Liver (tissue), 9 donors: ENCODE results near the gene TAAR9. TPM values are rescaled to one million over a fixed set of nuclear protein-coding genes. Genes with fewer than 3 reads are reported as not detected.

Source experiments
- DNase-seq: peaks from one replicate; pipeline ENCODE4 v3.0.0-alpha.2; 2017; ENCODE audit warnings: low spot score
- H3K27ac ChIP-seq, 2 donors: one replicate each; pipeline ENCODE4 v1.7.0; 2013; ENCODE audit warnings: inconsistent platforms in 2 of 2, low read length in 2 of 2, control low read depth in 1 of 2, low read depth in 1 of 2, mild to moderate bottlenecking in 1 of 2
- H3K27me3 ChIP-seq, 4 donors: one replicate each; pipeline versions ENCODE4 v1.6.1 to v1.7.0; 2013; ENCODE audit warnings: low read length in 3 of 4, inconsistent platforms in 1 of 4, mild to moderate bottlenecking in 1 of 4, moderate library complexity in 1 of 4; ENCODE audit not compliant: control insufficient read depth in 4 of 4, insufficient read depth in 4 of 4
- H3K36me3 ChIP-seq, 4 donors: one replicate each; pipeline versions ENCODE4 v1.6.1 to v1.7.0; 2013; ENCODE audit warnings: low read length in 3 of 4, mild to moderate bottlenecking in 3 of 4, low read depth in 1 of 4, moderate library complexity in 1 of 4; ENCODE audit not compliant: control insufficient read depth in 4 of 4, insufficient read depth in 3 of 4
- H3K4me1 ChIP-seq, 4 donors: one replicate each; pipeline versions ENCODE4 v1.6.1 to v1.7.0; 2013; ENCODE audit warnings: low read length in 3 of 4, mild to moderate bottlenecking in 3 of 4, moderate library complexity in 1 of 4; ENCODE audit not compliant: control insufficient read depth in 4 of 4, insufficient read depth in 4 of 4
- H3K4me3 ChIP-seq, 3 donors: one replicate each; pipeline versions ENCODE4 v1.6.1 to v1.7.0; 2013; ENCODE audit warnings: low read length in 3 of 3, control low read depth in 1 of 3, low read depth in 1 of 3, mild to moderate bottlenecking in 1 of 3
- H3K9ac ChIP-seq, 2 donors: one replicate each; pipeline ENCODE4 v1.7.0; 2013; ENCODE audit warnings: low read length in 2 of 2, mild to moderate bottlenecking in 2 of 2, moderate library complexity in 2 of 2, control low read depth in 1 of 2, low read depth in 1 of 2
- H3K9me3 ChIP-seq, 4 donors: one replicate each; pipeline versions ENCODE4 v1.6.1 to v1.7.0; 2013; ENCODE audit warnings: low read length in 3 of 4; ENCODE audit not compliant: control insufficient read depth in 4 of 4
- EGR1 ChIP-seq, 2 donors: IDR thresholded peaks; 2 replicates each; pipeline ENCODE4 v1.6.1; 2016 to 2018; ENCODE audit warnings: antibody characterized with exemption in 2 of 2, low read depth in 2 of 2
- FOXA1 ChIP-seq: IDR thresholded peaks from 2 replicates; pipeline ENCODE4 v1.6.1; 2016; ENCODE audit warnings: antibody characterized with exemption
- FOXA2 ChIP-seq: IDR thresholded peaks from 2 replicates; pipeline ENCODE4 v1.6.1; 2016; ENCODE audit warnings: antibody characterized with exemption
- HNF4A ChIP-seq, 2 donors: conservative IDR thresholded peaks; 2 replicates each; pipeline ENCODE4 v1.6.1; 2016; ENCODE audit warnings: antibody characterized with exemption in 2 of 2, mild to moderate bottlenecking in 2 of 2
- HNF4G ChIP-seq: IDR thresholded peaks from 2 replicates; pipeline ENCODE4 v1.6.1; 2016; ENCODE audit warnings: antibody characterized with exemption
- JUND ChIP-seq, 2 donors: IDR thresholded peaks; 2 replicates each; pipeline ENCODE4 v1.6.1; 2016; ENCODE audit warnings: antibody characterized with exemption in 2 of 2
- NR2F2 ChIP-seq: IDR thresholded peaks from 2 replicates; pipeline ENCODE4 v1.6.1; 2016; ENCODE audit warnings: antibody characterized with exemption
- RAD21 ChIP-seq, 2 donors: IDR thresholded peaks; 2 replicates each; pipeline ENCODE4 v1.6.1; 2016; ENCODE audit warnings: antibody characterized with exemption in 2 of 2, mild to moderate bottlenecking in 2 of 2
- RXRA ChIP-seq, 2 donors: IDR thresholded peaks; 2 replicates each; pipeline ENCODE4 v1.6.1; 2017 to 2018; ENCODE audit warnings: antibody characterized with exemption in 2 of 2, mild to moderate bottlenecking in 1 of 2
- SP1 ChIP-seq: IDR thresholded peaks from 2 replicates; pipeline ENCODE4 v1.6.1; 2018; ENCODE audit warnings: antibody characterized with exemption, mild to moderate bottlenecking
- TAF1 ChIP-seq: conservative IDR thresholded peaks from 2 replicates; pipeline ENCODE4 v1.6.1; 2016; ENCODE audit warnings: antibody characterized with exemption, mild to moderate bottlenecking
- YY1 ChIP-seq: IDR thresholded peaks from 2 replicates; pipeline ENCODE4 v1.6.1; 2016; ENCODE audit warnings: antibody characterized with exemption, mild to moderate bottlenecking
- WGBS: extraction: QIAGEN DNeasy Blood & Tissue Kit; methylation state at CpG from one replicate; pipeline ENCODE4 v1.1.7; 2013; 5-methylcytosine and 5-hydroxymethylcytosine counted together
- polyA plus RNA-seq, 2 donors: library from polyadenylated mRNA; stranded (reverse) in 1 of 2; unstranded in 1 of 2; fragments of 200-250 nt in 1 of 2; fragments of >200 nt in 1 of 2; fragmentation: Nextera tagmentation in 1 of 2; extraction: Ambion mirVana in 1 of 2; gene quantifications; one replicate each; pipeline versions ENCODE4 v1.2.1 to v1.2.3, GENCODE V29; 2013 to 2015
- total RNA-seq, 2 donors: library from RNA; depleted of rRNA; stranded (reverse); fragments of >200 nt; gene quantifications; one replicate each; pipeline ENCODE4 v1.2.3, GENCODE V29; 2014
- TF ChIP-seq, protein P1 (sequence below): fragments of 150-350 bp; IDR thresholded peaks from 2 replicates; pipeline ENCODE4 v1.5.1; 2017; ENCODE audit warnings: improper control_type of control experiment, low read depth, low read length; ENCODE audit not compliant: missing input control
- TF ChIP-seq, protein P2 (sequence below): IDR thresholded peaks from 2 replicates; pipeline ENCODE4 v1.6.1; 2016; ENCODE audit warnings: antibody characterized with exemption
- TF ChIP-seq, protein P3 (sequence below): IDR thresholded peaks from 2 replicates; pipeline ENCODE4 v1.6.1; 2016; ENCODE audit warnings: antibody characterized with exemption, mild to moderate bottlenecking
- TF ChIP-seq, protein P4 (sequence below): IDR thresholded peaks from 2 replicates; pipeline ENCODE4 v1.6.1; 2016; ENCODE audit warnings: antibody characterized with exemption
- donor health status: healthy.
- donor health status: healthy.
- donor health status: healthy.
- donor health status: healthy.
- donor health status: healthy.

The TAAR9 gene
- total and polyA plus RNA-seq, 4 donors = not detected

DNA sequence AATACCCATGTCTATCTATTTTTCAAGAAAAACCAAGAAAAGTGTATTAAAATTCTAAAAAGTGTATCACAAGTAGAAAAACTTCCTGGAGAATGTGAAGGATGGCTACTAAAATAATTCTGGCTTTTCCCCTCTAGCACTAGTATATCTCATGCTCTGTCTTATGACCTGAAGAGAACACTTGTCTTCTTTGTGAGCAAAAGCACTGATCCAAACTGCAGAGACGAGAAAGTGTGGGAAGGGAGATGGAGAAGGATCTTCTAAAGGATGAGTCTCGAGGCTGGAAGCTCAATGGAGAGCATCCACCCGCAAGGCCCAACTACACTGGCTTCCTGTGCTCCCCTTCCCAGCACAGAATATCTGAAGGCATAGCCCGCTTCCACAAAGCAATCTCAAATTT, 48.7 kb upstream of the TAAR9 start:
- no peak for DNase-seq
- no peaks in the 10 kb centered on the region for H3K27me3 ChIP-seq
- H3K9me3 ChIP-seq = no peaks in the 10 kb centered on the region
- peak overlapping the region in 1 of 2 donors; percentile 13 for H3K27ac ChIP-seq
- no peak overlapping the region for H3K9ac ChIP-seq
- 91% methylated on average over 4 of the region's 4 CpGs for WGBS
- TF ChIP-seq, protein P1, sequence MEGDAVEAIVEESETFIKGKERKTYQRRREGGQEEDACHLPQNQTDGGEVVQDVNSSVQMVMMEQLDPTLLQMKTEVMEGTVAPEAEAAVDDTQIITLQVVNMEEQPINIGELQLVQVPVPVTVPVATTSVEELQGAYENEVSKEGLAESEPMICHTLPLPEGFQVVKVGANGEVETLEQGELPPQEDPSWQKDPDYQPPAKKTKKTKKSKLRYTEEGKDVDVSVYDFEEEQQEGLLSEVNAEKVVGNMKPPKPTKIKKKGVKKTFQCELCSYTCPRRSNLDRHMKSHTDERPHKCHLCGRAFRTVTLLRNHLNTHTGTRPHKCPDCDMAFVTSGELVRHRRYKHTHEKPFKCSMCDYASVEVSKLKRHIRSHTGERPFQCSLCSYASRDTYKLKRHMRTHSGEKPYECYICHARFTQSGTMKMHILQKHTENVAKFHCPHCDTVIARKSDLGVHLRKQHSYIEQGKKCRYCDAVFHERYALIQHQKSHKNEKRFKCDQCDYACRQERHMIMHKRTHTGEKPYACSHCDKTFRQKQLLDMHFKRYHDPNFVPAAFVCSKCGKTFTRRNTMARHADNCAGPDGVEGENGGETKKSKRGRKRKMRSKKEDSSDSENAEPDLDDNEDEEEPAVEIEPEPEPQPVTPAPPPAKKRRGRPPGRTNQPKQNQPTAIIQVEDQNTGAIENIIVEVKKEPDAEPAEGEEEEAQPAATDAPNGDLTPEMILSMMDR = no peak
- TF ChIP-seq EGR1 (IDR thresholded peaks at IDR 0.05; ENCODE audit: low read depth in 2 of 2) (no peak), YY1 (no peak), JUND (IDR thresholded peaks at IDR 0.05) (no peak), FOXA2 (no peak), RXRA (IDR thresholded peaks at IDR 0.05) (no peak), RAD21 (IDR thresholded peaks at IDR 0.05) (no peak)
- TF ChIP-seq, protein P2, sequence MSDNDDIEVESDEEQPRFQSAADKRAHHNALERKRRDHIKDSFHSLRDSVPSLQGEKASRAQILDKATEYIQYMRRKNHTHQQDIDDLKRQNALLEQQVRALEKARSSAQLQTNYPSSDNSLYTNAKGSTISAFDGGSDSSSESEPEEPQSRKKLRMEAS = no peak
- TF ChIP-seq, protein P3, sequence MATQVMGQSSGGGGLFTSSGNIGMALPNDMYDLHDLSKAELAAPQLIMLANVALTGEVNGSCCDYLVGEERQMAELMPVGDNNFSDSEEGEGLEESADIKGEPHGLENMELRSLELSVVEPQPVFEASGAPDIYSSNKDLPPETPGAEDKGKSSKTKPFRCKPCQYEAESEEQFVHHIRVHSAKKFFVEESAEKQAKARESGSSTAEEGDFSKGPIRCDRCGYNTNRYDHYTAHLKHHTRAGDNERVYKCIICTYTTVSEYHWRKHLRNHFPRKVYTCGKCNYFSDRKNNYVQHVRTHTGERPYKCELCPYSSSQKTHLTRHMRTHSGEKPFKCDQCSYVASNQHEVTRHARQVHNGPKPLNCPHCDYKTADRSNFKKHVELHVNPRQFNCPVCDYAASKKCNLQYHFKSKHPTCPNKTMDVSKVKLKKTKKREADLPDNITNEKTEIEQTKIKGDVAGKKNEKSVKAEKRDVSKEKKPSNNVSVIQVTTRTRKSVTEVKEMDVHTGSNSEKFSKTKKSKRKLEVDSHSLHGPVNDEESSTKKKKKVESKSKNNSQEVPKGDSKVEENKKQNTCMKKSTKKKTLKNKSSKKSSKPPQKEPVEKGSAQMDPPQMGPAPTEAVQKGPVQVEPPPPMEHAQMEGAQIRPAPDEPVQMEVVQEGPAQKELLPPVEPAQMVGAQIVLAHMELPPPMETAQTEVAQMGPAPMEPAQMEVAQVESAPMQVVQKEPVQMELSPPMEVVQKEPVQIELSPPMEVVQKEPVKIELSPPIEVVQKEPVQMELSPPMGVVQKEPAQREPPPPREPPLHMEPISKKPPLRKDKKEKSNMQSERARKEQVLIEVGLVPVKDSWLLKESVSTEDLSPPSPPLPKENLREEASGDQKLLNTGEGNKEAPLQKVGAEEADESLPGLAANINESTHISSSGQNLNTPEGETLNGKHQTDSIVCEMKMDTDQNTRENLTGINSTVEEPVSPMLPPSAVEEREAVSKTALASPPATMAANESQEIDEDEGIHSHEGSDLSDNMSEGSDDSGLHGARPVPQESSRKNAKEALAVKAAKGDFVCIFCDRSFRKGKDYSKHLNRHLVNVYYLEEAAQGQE = no peak
- no peaks in the 10 kb centered on the region for H3K36me3 ChIP-seq
- no peak overlapping the region for H3K4me3 ChIP-seq
- H3K4me1 ChIP-seq = peaks cover 0 to 6% (median 0%) of the 10 kb centered on the region in 4 donors

DNA sequence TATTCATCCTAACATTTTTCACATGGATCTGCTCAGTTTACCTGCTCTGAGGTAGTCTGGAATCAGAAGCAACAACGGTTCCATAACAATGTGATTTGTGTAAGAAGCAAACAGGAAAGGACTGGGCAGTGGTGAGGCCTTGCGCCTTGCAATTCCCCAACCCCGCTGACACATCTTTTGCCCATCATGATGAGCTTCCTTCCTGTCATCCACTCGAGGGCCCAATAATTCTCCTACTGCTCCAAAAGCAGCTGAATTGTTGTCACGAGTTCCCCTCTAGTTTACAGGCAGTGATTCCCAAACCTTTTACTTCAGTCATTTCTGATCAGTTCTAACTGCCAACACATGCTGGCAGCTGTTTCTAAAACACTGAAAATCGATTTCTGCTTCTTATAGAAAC, 48.1 kb upstream of the TAAR9 start:
- Histone ChIP-seq H3K36me3 (no peaks in the 10 kb centered on the region), H3K9ac (peak overlapping the region in 1 of 2 donors; percentile 43), H3K27ac (peak overlapping the region in 1 of 2 donors; percentile 62), H3K4me3 (no peak overlapping the region), H3K27me3 (no peaks in the 10 kb centered on the region), H3K4me1 (peaks cover 0 to 6% (median 0%) of the 10 kb centered on the region in 4 donors), H3K9me3 (no peaks in the 10 kb centered on the region)
- no peak for DNase-seq
- 73% methylated on average over 6 of the region's 6 CpGs for WGBS
- TF ChIP-seq, protein P4, sequence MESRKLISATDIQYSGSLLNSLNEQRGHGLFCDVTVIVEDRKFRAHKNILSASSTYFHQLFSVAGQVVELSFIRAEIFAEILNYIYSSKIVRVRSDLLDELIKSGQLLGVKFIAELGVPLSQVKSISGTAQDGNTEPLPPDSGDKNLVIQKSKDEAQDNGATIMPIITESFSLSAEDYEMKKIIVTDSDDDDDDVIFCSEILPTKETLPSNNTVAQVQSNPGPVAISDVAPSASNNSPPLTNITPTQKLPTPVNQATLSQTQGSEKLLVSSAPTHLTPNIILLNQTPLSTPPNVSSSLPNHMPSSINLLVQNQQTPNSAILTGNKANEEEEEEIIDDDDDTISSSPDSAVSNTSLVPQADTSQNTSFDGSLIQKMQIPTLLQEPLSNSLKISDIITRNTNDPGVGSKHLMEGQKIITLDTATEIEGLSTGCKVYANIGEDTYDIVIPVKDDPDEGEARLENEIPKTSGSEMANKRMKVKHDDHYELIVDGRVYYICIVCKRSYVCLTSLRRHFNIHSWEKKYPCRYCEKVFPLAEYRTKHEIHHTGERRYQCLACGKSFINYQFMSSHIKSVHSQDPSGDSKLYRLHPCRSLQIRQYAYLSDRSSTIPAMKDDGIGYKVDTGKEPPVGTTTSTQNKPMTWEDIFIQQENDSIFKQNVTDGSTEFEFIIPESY = no peak
- no peak for TF ChIP-seq FOXA2
- TF ChIP-seq HNF4G = no peak
- TF ChIP-seq SP1 = no peak
- TF ChIP-seq, protein P3 = no peak
- TF ChIP-seq HNF4A (conservative IDR thresholded peaks at IDR 0.05) = no peak
- TF ChIP-seq NR2F2 = no peak
- no peak for TF ChIP-seq RXRA (IDR thresholded peaks at IDR 0.05)
- TF ChIP-seq, protein P1 = no peak
- TF ChIP-seq TAF1 = no peak
- TF ChIP-seq, protein P2 = no peak
- no peak for TF ChIP-seq FOXA1
- no peak for TF ChIP-seq YY1
